KMS-11 (cell line): ENCODE data around the gene SLITRK5.

Experiments used
- H2AFZ ChIP-seq: fragments of 200-600 bp; sonication (generic); 2 replicates; pipeline ENCODE4 v1.6.1; 2016; ENCODE audit warnings: antibody characterized with exemption, mixed run types, low read depth
- H3K27ac ChIP-seq: fragments of 200-600 bp; sonication (generic); 2 replicates; pipeline ENCODE4 v1.6.1; 2016; ENCODE audit warnings: mild to moderate bottlenecking, mixed run types
- H3K27me3 ChIP-seq: fragments of 200-600 bp; sonication (generic); 2 replicates; pipeline ENCODE4 v1.6.1; 2017; ENCODE audit warnings: mild to moderate bottlenecking, low read depth, mixed run types, moderate library complexity; ENCODE audit not compliant: insufficient read depth
- H3K36me3 ChIP-seq: fragments of 200-600 bp; sonication (generic); 2 replicates; pipeline ENCODE4 v1.6.1; 2017; ENCODE audit warnings: mild to moderate bottlenecking, mixed run types; ENCODE audit not compliant: insufficient read depth
- H3K4me1 ChIP-seq: fragments of 200-600 bp; sonication (generic); 2 replicates; pipeline ENCODE4 v1.6.1; 2016; ENCODE audit warnings: mild to moderate bottlenecking, low read depth, mixed run types; ENCODE audit not compliant: poor library complexity, severe bottlenecking
- H3K4me2 ChIP-seq: fragments of 200-600 bp; sonication (generic); 2 replicates; pipeline ENCODE4 v1.7.0; 2016; ENCODE audit warnings: mild to moderate bottlenecking, mixed run types
- H3K4me3 ChIP-seq: fragments of 200-600 bp; sonication (generic); IDR thresholded peaks from 2 replicates; pipeline ENCODE4 v1.6.1; 2017; ENCODE audit warnings: low read depth, low read length, mixed read lengths; ENCODE audit not compliant: insufficient read depth
- H3K79me2 ChIP-seq: fragments of 200-600 bp; sonication (generic); 2 replicates; pipeline ENCODE4 v1.6.1; 2016; ENCODE audit warnings: low read depth, mixed run types; ENCODE audit not compliant: insufficient read depth
- H3K9ac ChIP-seq: fragments of 200-600 bp; sonication (generic); 2 replicates; pipeline ENCODE4 v1.6.1; 2016; ENCODE audit warnings: mild to moderate bottlenecking, mixed run types
- H4K20me1 ChIP-seq: fragments of 200-600 bp; sonication (generic); 2 replicates; pipeline ENCODE4 v1.6.1; 2016; ENCODE audit warnings: mild to moderate bottlenecking, mixed run types; ENCODE audit not compliant: insufficient read depth
- TF ChIP-seq, protein P1 (sequence below): fragments of 200-600 bp; sonication (generic); conservative IDR thresholded peaks from 2 replicates; pipeline ENCODE4 v1.6.1; 2017; ENCODE audit warnings: low read depth, mild to moderate bottlenecking, antibody characterized with exemption, low read length, moderate library complexity, mixed read lengths

Gene SLITRK5

DNA sequence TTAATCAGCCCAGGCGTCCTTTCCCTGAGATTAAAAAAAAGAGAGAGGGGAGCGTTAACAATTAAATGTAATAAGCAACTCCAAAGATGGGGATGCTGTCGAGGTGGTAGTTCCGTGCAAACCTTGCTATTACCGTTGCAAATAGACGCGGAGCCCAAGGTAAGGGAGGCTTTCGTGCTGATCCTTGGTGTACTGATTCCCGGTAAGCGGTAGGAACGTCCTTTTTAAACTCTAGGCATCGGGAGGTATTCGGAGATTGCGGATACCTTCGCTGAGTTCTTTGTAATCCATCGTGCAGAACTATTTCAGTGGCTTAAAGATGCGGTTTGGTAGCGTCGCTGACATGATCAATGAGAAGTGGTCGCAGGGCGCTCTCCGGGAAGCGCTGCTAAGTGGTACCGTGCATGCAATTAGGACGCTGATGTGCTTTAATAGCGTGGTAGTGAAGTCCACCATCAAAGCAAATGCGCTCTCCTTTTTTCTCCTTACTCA lies 3.1 kb downstream of the SLITRK5 start:
- peak overlapping the region; percentile 68 for H3K4me2 ChIP-seq
- no peak overlapping the region for H3K27ac ChIP-seq
- H4K20me1 ChIP-seq: no peaks in the 10 kb centered on the region
- no peaks in the 10 kb centered on the region for H3K36me3 ChIP-seq
- H3K9ac ChIP-seq: no peak overlapping the region
- no peak overlapping the region for H3K4me3 ChIP-seq
- H2AFZ ChIP-seq: peak overlapping the region; percentile 49; the same call in 1 of the 2 replicates
- H3K27me3 ChIP-seq: no peaks in the 10 kb centered on the region; the same call in 1 of the 2 replicates
- H3K79me2 ChIP-seq: no peaks in the 10 kb centered on the region
- TF ChIP-seq, protein P1, sequence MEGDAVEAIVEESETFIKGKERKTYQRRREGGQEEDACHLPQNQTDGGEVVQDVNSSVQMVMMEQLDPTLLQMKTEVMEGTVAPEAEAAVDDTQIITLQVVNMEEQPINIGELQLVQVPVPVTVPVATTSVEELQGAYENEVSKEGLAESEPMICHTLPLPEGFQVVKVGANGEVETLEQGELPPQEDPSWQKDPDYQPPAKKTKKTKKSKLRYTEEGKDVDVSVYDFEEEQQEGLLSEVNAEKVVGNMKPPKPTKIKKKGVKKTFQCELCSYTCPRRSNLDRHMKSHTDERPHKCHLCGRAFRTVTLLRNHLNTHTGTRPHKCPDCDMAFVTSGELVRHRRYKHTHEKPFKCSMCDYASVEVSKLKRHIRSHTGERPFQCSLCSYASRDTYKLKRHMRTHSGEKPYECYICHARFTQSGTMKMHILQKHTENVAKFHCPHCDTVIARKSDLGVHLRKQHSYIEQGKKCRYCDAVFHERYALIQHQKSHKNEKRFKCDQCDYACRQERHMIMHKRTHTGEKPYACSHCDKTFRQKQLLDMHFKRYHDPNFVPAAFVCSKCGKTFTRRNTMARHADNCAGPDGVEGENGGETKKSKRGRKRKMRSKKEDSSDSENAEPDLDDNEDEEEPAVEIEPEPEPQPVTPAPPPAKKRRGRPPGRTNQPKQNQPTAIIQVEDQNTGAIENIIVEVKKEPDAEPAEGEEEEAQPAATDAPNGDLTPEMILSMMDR: no peak
- peaks cover 10% of the 10 kb centered on the region for H3K4me1 ChIP-seq

DNA sequence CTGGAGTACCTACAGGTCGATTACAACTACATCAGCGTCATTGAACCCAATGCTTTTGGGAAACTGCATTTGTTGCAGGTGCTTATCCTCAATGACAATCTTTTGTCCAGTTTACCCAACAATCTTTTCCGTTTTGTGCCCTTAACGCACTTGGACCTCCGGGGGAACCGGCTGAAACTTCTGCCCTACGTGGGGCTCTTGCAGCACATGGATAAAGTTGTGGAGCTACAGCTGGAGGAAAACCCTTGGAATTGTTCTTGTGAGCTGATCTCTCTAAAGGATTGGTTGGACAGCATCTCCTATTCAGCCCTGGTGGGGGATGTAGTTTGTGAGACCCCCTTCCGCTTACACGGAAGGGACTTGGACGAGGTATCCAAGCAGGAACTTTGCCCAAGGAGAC lies 4.7 kb downstream of the SLITRK5 start:
- Histone ChIP-seq H3K27ac (no peak overlapping the region), H2AFZ (no peak overlapping the region), H3K36me3 (no peaks in the 10 kb centered on the region), H3K79me2 (no peaks in the 10 kb centered on the region), H3K4me2 (no peak overlapping the region), H4K20me1 (no peaks in the 10 kb centered on the region), H3K4me3 (no peak overlapping the region), H3K9ac (no peak overlapping the region), H3K4me1 (no peaks in the 10 kb centered on the region), H3K27me3 (no peaks in the 10 kb centered on the region; the same call in 1 of the 2 replicates)
- TF ChIP-seq, protein P1: no peak

DNA sequence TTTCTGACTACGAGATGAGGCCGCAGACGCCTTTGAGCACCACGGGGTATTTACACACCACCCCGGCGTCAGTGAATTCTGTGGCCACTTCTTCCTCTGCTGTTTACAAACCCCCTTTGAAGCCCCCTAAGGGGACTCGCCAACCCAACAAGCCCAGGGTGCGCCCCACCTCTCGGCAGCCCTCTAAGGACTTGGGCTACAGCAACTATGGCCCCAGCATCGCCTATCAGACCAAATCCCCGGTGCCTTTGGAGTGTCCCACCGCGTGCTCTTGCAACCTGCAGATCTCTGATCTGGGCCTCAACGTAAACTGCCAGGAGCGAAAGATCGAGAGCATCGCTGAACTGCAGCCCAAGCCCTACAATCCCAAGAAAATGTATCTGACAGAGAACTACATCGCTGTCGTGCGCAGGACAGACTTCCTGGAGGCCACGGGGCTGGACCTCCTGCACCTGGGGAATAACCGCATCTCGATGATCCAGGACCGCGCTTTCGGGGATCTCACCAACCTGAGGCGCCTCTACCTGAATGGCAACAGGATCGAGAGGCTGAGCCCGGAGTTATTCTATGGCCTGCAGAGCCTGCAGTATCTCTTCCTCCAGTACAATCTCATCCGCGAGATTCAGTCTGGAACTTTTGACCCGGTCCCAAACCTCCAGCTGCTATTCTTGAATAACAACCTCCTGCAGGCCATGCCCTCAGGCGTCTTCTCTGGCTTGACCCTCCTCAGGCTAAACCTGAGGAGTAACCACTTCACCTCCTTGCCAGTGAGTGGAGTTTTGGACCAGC lies 5.3 kb downstream of the SLITRK5 start:
- Histone ChIP-seq H3K4me1 (no peaks in the 10 kb centered on the region), H3K9ac (no peak overlapping the region), H4K20me1 (no peaks in the 10 kb centered on the region), H3K79me2 (no peaks in the 10 kb centered on the region), H3K4me2 (no peak overlapping the region), H3K27ac (no peak overlapping the region), H2AFZ (no peak overlapping the region), H3K27me3 (no peaks in the 10 kb centered on the region; the same call in 1 of the 2 replicates), H3K36me3 (no peaks in the 10 kb centered on the region), H3K4me3 (no peak overlapping the region)
- TF ChIP-seq, protein P1: no peak

DNA sequence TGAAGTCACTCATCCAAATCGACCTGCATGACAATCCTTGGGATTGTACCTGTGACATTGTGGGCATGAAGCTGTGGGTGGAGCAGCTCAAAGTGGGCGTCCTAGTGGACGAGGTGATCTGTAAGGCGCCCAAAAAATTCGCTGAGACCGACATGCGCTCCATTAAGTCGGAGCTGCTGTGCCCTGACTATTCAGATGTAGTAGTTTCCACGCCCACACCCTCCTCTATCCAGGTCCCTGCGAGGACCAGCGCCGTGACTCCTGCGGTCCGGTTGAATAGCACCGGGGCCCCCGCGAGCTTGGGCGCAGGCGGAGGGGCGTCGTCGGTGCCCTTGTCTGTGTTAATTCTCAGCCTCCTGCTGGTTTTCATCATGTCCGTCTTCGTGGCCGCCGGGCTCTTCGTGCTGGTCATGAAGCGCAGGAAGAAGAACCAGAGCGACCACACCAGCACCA lies 5.9 kb downstream of the SLITRK5 start:
- no peak overlapping the region for H3K4me3 ChIP-seq
- no peak overlapping the region for H3K4me2 ChIP-seq
- no peaks in the 10 kb centered on the region for H3K79me2 ChIP-seq

More for the DNA sequence above, 5.9 kb downstream of the SLITRK5 start:
- Histone ChIP-seq H4K20me1 (no peaks in the 10 kb centered on the region), H3K27me3 (no peaks in the 10 kb centered on the region; the same call in 1 of the 2 replicates), H3K4me1 (no peaks in the 10 kb centered on the region), H3K27ac (peak overlapping the region; percentile 87), H2AFZ (peak overlapping the region; percentile 81; the same call in 1 of the 2 replicates), H3K9ac (peak overlapping the region; percentile 68; the same call in 1 of the 2 replicates), H3K36me3 (no peaks in the 10 kb centered on the region)
- TF ChIP-seq, protein P1: no peak
